ENCODE data around the gene CDK5RAP2. TPM values are rescaled to one million over a fixed set of nuclear protein-coding genes. Genes with fewer than 3 reads are reported as not detected.
"Not testable (repeated sequence)": the region's sequence is repeated elsewhere in the genome, so short reads cannot be mapped to it uniquely, and the experiment has no call there.

The CDK5RAP2 gene
- polyA plus RNA-seq, 3 donors: 64.8 to 74.7 (median 73.2) TPM

- peak; percentile 21 for DNase-seq
Measured at GRCh38 chr9:120477534-120478001, 102.4 kb downstream of the CDK5RAP2 start.

GRCh38 chr9:120475341-120475740, 104.6 kb downstream of the CDK5RAP2 start:
- DNase-seq: no peak

- DNase-seq: no peak
Measured at GRCh38 chr9:120474591-120475243, 105.2 kb downstream of the CDK5RAP2 start.

- no peak for DNase-seq
Measured at GRCh38 chr9:120473608-120474007, 106.4 kb downstream of the CDK5RAP2 start.

- no peak for DNase-seq
Measured at GRCh38 chr9:120465685-120466407, 114.1 kb downstream of the CDK5RAP2 start.

GRCh38 chr9:120464887-120465421, 115.0 kb downstream of the CDK5RAP2 start:
- no peak for DNase-seq

- DNase-seq: no peak
Measured at GRCh38 chr9:120464176-120464886, 115.6 kb downstream of the CDK5RAP2 start.

- DNase-seq: no peak
Measured at GRCh38 chr9:120463765-120464164, 116.2 kb downstream of the CDK5RAP2 start.

GRCh38 chr9:120461677-120462076, 118.3 kb downstream of the CDK5RAP2 start:
- not testable (repeated sequence) for DNase-seq

DNA sequence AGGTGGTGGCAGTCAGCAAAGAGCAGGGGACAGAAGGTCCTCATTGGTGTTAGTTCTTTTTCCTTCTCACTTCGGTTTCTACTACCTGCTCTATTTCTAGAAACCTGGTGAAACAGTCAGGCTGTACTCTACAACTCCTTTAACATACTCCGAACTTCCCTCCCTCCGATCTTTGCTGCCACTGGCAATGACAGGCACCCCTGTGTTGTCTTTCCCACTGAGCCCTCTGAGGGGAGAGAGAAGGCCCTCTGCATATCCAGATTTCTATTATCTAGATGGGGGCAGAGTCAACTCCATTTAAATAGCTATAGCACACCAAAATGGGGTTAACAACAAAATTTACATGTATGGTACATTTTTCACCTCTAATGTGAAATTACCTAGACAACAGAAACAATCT, 123.7 kb downstream of the CDK5RAP2 start:
- no peak for DNase-seq

- peak; percentile 24 for DNase-seq
Measured at GRCh38 chr9:120454467-120454866, 125.5 kb downstream of the CDK5RAP2 start.

DNA sequence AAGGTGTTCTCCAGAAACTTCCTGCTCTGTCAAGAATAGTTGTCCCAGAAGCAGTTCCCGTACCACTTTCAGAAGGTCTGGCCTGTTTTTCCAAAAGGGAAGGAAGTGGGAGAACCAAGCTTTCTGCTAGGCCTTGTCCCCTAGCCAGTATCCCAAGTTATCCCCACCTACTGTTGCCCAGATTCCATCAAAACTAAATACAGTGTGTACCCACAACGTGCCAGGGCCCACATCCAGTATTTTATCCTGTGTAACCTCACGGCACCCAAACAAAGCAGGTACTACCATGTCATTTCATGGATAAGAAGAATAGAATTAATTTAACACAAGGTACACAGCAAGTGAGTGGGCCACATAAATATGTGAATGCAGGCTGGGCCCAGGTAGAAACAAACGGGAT, 126.2 kb downstream of the CDK5RAP2 start:
- DNase-seq: no peak

GRCh38 chr9:120452631-120453030, 127.3 kb downstream of the CDK5RAP2 start:
- DNase-seq: no peak

- no peak for DNase-seq
Measured at GRCh38 chr9:120450916-120451315, 129.1 kb downstream of the CDK5RAP2 start.

- no peak for DNase-seq
Measured at GRCh38 chr9:120449566-120449965, 130.4 kb downstream of the CDK5RAP2 start.

- no peak for DNase-seq
Measured at GRCh38 chr9:120447959-120448500, 131.9 kb downstream of the CDK5RAP2 start.

DNA sequence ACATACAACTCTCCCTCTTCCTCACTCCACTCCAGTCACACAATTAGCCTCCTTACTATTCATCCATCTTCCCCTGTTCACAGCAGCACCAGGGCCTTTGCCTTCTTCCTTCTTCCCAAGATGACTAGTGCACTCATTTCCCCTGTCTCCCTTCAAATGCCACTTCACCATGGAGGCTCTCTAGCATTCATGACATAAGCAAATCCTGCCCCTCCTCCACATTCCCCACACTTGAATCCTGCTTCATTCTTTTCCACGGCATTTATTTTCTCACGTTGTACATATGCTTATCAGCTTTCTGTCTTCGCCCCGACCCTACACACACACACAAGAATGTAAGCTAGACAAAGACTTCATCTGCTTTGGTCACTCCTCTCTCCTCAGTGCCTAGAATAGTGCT, 133.3 kb downstream of the CDK5RAP2 start:
- DNase-seq: no peak

DNA sequence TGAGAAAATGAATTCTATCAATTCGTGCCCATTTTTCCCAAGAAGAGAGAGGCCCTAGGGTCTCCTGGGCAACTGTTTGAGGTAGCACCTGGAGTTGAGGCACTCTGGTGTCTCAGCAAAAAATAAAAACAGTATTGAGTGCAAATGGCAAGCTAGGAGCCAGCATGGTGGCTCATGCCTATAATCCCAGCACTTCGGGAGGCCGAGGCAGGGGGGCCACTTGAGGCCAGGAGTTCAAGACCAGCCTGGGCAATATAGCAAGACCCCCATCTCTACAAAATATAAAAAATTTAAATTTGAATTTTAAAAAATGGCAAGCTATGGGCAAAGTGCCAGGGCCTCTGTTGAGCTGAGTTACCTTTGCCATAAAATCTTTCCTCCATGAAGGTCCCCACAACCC, 136.0 kb downstream of the CDK5RAP2 start:
- no peak for DNase-seq

DNA sequence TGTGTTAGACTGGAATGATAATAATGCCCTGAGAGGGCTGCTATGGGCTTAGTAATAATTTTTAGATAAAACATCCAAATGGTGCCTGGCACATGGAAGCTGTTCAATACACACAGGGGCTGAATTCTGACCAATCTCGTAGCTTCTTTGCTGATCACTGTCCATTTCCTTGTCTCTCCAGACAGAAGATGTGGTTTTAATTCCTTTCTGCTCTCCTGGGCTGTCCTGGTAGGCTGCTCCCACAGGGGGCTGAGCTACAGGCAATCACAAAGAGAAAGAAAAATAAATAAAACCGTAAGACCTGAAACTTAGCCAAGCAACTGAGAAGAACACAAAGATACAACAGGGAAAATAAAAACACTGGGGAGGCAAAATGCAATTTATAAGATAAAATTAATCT, 136.5 kb downstream of the CDK5RAP2 start:
- no peak for DNase-seq

GRCh38 chr9:120442308-120442995, 137.5 kb downstream of the CDK5RAP2 start:
- no peak for DNase-seq

All from renal pelvis (tissue), 4 donors.